DMS79 treated with DMSO at 0.1 percent for 48 hours (cell line): ENCODE results near the gene ORAI3.
A peak's percentile ranks its signal among the peaks of the same experiment; 100 is the strongest.
"Not testable (repeated sequence)": the region's sequence is repeated elsewhere in the genome, so short reads cannot be mapped to it uniquely, and the experiment has no call there.

Experiments used
- DNase-seq: peaks from one replicate; lab custom pipeline; 2025; lab: John Stamatoyannopoulos, UW

ORAI3 gene

GRCh38 chr16:30924076-30924912, 24.6 kb upstream of the ORAI3 start:
- DNase-seq: no peak

GRCh38 chr16:30924913-30925631, 23.8 kb upstream of the ORAI3 start:
- no peak for DNase-seq

DNA sequence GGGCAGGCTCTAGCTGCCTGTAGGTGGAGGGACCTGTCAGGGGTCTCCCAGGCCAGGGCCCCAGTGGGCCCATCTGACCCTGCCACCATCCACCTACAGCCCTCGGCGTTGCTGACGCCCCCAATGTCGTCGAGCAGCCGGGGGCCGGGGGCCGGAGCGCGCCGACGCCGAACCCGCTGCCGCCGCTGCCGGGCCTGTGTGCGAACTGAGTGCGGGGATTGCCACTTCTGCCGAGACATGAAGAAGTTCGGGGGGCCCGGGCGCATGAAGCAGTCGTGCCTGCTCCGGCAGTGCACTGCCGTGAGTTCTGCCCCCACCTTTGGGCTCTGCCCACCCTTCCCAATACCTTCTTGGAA, 23.3 kb upstream of the ORAI3 start:
- no peak for DNase-seq

DNA sequence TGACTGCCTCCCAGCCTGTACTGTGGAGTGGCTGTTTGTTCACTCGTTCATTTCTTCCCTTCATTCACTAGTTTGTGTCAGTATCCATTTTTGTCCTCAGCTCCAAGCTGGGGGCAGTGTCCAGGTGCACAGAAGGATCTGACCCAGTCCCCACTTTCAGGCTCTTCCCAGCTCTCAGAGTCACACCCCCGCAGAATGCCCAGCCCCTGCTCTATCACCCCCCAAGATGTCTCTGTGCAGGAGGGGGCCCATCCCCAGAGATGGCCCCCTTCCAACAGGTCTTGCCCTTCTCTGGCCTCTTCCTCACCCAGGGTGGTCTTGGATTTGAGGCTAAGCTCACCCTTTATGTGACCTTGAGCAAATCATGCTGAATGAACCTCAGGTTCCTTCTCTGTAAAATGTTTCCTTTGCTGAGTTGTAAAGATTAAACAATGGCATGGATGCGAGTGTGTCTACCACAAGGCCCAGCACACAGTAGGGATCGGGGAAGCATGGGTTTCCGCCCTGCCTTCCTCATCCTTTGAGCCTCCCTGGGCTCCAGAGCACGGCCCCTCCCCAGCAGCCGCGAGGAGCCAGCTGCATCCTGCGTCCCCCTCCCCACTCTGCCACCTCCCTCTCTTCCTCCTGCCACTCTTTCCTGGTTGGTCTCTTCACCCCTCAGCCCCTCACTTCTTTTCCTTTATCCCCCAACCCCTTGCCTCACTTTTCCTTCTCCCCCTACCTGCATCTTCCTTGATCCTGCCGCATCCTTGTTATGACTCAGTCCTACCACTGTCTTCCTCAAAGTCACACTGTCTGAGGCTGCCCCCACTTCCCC, 22.7 kb upstream of the ORAI3 start:
- no peak for DNase-seq

DNA sequence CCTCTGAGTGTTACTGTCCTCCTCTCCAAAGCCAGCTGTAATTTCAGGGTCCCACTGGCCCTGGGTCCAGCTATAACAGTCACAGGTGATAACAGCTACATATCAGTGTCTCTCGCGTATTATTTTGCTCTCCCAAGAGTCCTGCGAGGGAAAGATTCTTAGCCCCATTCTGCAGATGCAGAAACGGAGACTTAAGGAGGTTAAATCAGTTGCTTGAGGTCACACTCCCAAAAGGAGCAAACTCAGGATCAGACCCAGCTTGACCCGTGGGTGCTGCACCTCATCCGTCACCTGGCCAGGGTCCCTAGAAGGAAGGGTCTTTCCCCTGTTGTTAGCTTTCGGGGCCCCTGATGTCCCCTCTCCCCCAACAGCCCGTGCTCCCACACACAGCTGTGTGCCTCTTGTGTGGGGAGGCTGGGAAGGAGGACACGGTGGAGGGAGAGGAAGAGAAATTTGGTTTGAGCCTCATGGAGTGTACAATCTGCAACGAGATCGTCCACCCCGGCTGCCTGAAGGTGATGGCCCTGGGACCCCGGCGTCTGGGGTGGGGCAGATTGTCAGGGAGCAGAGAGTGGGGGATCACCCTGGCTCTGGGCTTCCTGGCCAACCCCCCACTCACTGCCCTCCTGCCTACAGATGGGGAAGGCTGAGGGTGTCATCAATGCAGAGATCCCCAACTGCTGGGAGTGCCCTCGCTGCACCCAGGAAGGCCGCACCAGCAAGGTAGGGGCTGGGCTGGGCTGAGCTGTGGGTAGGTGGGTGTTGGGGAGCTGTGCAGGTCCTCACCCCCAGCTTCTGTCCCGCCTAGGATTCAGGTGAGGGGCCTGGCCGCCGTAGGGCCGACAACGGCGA, 21.7 kb upstream of the ORAI3 start:
- no peak for DNase-seq

GRCh38 chr16:30927789-30928378, 21.0 kb upstream of the ORAI3 start:
- peak; percentile 83 for DNase-seq

GRCh38 chr16:30928390-30928789, 20.5 kb upstream of the ORAI3 start:
- DNase-seq: no peak

- DNase-seq: no peak
These were observed 19.7 kb upstream of the ORAI3 start for GRCh38 chr16:30929167-30929566.

- no peak for DNase-seq
These were observed 18.7 kb upstream of the ORAI3 start for GRCh38 chr16:30930160-30930571.

DNA sequence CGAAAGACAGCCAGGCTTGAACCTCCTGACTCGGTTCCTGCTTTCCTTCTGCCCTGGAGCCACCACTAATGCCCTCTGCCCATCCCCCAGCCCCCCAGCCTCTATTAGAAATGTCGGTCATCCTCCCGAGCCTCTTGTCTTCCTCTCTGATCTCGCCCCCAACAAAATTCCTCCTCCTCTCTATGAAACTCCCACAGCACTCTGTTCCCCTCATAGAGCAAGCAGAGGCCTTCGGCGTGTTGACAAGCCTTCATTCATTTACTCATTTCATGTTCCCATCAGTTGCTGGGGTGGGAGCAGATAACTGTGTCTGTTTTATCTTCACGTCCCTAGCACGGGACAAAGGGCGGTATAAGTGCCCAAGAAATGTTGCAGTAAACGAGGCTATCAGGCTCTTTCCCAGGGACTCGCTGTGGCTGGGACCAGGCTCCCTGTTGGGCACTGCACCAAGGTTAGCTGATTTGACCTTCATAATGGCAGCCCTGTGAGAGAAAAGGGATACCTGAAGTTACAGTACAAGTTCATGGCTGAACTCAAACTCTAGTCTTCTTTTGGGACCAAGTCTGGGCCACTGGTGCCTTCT, 17.7 kb upstream of the ORAI3 start:
- DNase-seq: no peak

GRCh38 chr16:30934827-30935557, 13.9 kb upstream of the ORAI3 start:
- no peak for DNase-seq

GRCh38 chr16:30937692-30938091, 11.2 kb upstream of the ORAI3 start:
- DNase-seq: no peak

DNA sequence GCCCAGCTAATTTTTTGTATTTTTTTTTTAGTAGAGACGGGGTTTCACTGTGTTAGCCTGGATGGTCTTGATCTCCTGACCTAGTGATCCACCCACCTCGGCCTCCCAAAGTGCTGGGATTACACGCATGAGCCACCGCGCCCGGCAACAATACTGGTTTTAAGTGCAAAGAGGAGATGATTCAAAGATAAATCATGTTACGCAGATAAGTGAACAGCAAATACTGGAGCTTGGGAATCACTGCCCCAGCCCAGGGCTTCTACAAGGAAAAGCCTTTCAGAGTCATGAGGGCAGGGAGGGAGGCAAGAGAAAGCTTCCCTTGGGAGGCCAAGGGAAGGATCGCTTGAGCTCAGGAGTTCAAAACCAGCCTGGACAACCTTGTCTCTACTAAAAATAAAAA, 9.3 kb upstream of the ORAI3 start:
- not testable (repeated sequence) for DNase-seq

DNA sequence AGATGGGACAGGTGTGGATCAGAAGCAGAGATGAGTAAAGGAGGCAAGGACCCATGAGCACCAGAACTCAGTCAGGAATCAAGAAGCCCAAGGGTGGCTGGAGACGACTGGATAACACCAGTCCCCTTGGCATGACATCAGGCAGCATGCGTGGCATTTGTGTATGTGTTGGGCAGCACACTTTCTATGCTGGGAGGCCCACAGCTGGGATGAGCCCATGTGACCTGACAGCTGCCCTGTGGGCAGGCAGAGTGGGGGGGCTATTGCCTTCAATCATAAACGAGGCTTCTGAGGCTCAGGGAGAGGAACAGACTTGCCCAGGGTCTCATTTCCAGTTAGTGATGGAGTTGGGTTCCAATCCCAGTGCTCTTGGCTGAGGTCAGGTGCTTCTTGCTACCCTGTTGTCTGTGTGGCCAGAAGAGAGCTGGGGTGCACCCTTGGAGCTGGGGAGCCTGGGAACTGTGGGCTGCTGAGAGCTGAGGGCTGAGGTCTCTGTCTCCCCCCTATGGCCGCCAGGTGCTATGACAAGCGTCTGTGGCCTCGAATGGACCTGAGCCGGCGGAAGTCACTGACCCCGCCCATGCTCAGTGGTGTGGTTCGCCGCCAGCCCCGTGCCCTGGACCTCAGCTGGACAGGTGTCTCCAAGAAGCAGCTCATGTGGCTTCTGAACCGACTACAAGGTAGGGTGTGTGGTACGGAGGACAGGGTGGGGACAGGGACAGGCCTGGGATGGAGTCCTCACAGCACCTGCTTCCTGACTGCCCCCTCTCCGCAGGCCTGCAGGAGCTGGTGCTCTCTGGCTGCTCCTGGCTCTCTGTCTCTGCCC, 7.1 kb upstream of the ORAI3 start:
- DNase-seq: peak; percentile 19

- no peak for DNase-seq
These were observed 6.5 kb upstream of the ORAI3 start for GRCh38 chr16:30942426-30942806.

- no peak for DNase-seq
These were observed 4.5 kb upstream of the ORAI3 start for GRCh38 chr16:30944352-30944751.

DNA sequence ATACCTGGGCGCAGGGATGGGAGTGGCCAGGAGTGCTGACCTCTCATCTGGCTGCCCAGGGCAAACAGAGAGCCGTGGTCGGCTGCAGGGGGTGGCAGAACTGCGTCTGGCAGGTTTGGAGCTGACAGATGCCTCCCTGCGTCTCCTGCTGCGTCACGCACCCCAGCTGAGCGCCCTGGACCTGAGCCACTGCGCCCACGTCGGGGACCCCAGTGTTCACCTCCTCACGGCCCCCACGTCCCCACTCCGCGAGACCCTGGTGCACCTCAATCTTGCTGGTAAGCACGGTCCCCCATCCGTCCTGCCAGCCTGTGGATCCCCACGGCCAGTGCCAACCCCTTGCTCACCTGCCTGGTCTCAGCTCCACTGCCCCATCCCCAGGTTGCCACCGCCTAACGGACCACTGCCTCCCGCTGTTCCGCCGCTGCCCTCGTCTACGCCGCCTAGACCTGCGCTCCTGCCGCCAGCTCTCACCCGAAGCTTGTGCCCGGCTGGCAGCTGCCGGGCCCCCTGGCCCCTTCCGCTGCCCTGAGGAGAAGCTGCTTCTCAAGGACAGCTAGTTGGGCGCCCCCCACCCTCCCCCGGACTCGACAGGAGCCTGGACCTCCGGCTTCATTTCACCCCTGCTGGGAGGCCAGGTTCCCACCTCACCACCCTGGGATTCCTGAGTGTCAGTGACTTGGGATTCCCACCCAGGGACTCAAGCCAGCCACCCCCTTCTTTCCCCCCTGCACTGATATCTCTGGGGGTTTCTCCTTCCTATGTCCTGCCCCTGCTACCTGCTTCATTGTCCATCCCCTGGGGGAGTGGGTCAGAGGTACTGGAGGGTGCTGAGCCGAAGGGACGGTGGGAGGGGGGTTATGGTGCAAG, 2.0 kb upstream of the ORAI3 start:
- DNase-seq: no peak

- DNase-seq: no peak
These were observed 1.4 kb upstream of the ORAI3 start for GRCh38 chr16:30947541-30947858.
